OCI-LY3 (cell line): ENCODE results near the gene ANGPTL7.

Experiments used
- H2AFZ ChIP-seq: fragments of 200-600, 300-600 bp; shearing (Covaris generic); 2 replicates; pipeline ENCODE4 v1.6.0; 2014; ENCODE audit warnings: antibody characterized with exemption, low read depth, low read length
- H3K27ac ChIP-seq: fragments of 200-600, 300-600 bp; sonication (generic); 2 replicates; pipeline ENCODE4 v1.5.1; 2014; ENCODE audit warnings: mild to moderate bottlenecking, low read length, moderate library complexity, mixed read lengths
- H3K27me3 ChIP-seq: fragments of 200-600, 300-600 bp; sonication (generic); 2 replicates; pipeline ENCODE4 v1.6.1; 2014; ENCODE audit warnings: low read depth, low read length, mixed read lengths
- H3K36me3 ChIP-seq: fragments of 200-600, 300-600 bp; sonication (generic); replicated peaks from 2 replicates; pipeline ENCODE3; 2014; ENCODE audit warnings: low read depth, low read length, mixed read lengths
- H3K4me1 ChIP-seq: fragments of 300-600, 200-600 bp; sonication (generic); 2 replicates; pipeline ENCODE4 v1.6.1; 2014; ENCODE audit warnings: low read length, mixed read lengths
- H3K4me2 ChIP-seq: fragments of 200-600, 300-600 bp; sonication (generic); 2 replicates; pipeline ENCODE4 v1.6.1; 2014; ENCODE audit warnings: low read length, mixed read lengths
- H3K4me3 ChIP-seq: fragments of 300-600, 200-600 bp; sonication (generic); 2 replicates; pipeline ENCODE4 v1.5.1; 2014; ENCODE audit warnings: antibody characterized with exemption, mild to moderate bottlenecking, low read length, moderate library complexity
- H3K79me2 ChIP-seq: fragments of 300-600, 200-600 bp; shearing (Covaris generic); 2 replicates; pipeline ENCODE4 v1.6.1; 2014; ENCODE audit warnings: mild to moderate bottlenecking, low read length, mixed read lengths
- H3K9ac ChIP-seq: fragments of 300-600, 200-600 bp; shearing (Covaris generic); 2 replicates; pipeline ENCODE4 v1.6.0; 2014; ENCODE audit warnings: mild to moderate bottlenecking, low read length, moderate library complexity
- H3K9me3 ChIP-seq: fragments of 200-600, 300-600 bp; shearing (Covaris generic); 2 replicates; pipeline ENCODE4 v1.6.1; 2014; ENCODE audit warnings: low read length, mixed read lengths; ENCODE audit not compliant: insufficient read depth
- H4K20me1 ChIP-seq: fragments of 200-600, 300-600 bp; sonication (generic); 2 replicates; pipeline ENCODE4 v1.6.1; 2016; ENCODE audit warnings: low read length, mixed read lengths; ENCODE audit not compliant: insufficient read depth
- EZH2phosphoT487 ChIP-seq: fragments of 200-600 bp; shearing (Covaris generic); IDR thresholded peaks from 2 replicates; pipeline ENCODE4 v1.6.1; 2018; ENCODE audit warnings: antibody characterized with exemption, mixed run types, low read depth
- TF ChIP-seq, protein P1 (sequence below): fragments of 200-600, 300-600 bp; sonication (generic); IDR thresholded peaks from 2 replicates; pipeline ENCODE4 v1.5.1; 2014; ENCODE audit warnings: antibody characterized with exemption, low read length, low read depth

The ANGPTL7 gene

GRCh38 chr1:11245248-11245647 lies 56.1 kb downstream of the ANGPTL7 start:
- no peaks in the 10 kb centered on the region for H3K79me2 ChIP-seq
- no peak overlapping the region for H2AFZ ChIP-seq
- H3K4me2 ChIP-seq = no peak overlapping the region
- no peak overlapping the region for H3K4me3 ChIP-seq
- H3K4me1 ChIP-seq = no peaks in the 10 kb centered on the region
- TF ChIP-seq, protein P1, sequence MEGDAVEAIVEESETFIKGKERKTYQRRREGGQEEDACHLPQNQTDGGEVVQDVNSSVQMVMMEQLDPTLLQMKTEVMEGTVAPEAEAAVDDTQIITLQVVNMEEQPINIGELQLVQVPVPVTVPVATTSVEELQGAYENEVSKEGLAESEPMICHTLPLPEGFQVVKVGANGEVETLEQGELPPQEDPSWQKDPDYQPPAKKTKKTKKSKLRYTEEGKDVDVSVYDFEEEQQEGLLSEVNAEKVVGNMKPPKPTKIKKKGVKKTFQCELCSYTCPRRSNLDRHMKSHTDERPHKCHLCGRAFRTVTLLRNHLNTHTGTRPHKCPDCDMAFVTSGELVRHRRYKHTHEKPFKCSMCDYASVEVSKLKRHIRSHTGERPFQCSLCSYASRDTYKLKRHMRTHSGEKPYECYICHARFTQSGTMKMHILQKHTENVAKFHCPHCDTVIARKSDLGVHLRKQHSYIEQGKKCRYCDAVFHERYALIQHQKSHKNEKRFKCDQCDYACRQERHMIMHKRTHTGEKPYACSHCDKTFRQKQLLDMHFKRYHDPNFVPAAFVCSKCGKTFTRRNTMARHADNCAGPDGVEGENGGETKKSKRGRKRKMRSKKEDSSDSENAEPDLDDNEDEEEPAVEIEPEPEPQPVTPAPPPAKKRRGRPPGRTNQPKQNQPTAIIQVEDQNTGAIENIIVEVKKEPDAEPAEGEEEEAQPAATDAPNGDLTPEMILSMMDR = no peak
- TF ChIP-seq EZH2phosphoT487 = no peak
- no peaks in the 10 kb centered on the region for H4K20me1 ChIP-seq
- no peak overlapping the region for H3K27ac ChIP-seq
- no peak overlapping the region for H3K9ac ChIP-seq
- H3K36me3 ChIP-seq = peaks cover 6% of the 10 kb centered on the region
- no peaks in the 10 kb centered on the region for H3K9me3 ChIP-seq
- H3K27me3 ChIP-seq = no peaks in the 10 kb centered on the region
